ENCODE measurements around the gene BMAL1. TPM values are rescaled to one million over a fixed set of nuclear protein-coding genes. Genes with fewer than 3 reads are reported as not detected.

The BMAL1 gene
- total RNA-seq, 1 experiment from 2014 or later, result 3.3 TPM

DNA sequence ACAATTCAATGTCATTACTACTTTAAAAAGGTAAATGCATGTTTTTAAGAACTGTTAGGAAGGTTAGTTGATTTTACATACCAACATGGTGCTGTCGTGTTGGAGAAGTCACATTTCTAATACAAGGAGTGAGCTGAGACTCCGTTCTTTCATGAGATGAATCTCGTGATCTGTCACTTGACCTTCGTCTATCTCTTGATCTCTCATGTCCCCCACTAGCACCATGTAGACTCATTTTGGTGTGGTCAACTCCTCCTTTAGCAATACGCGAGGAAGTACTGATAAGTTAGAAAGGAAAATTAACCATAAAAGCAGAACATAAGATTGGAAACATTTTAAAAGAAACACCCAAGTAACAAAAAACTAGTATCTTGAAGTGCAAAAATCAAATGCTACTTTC lies 144.0 kb downstream of the BMAL1 start:
- Histone ChIP-seq H3K18ac (ENCODE audit: insufficient read length, low read depth, low read length) (no peak overlapping the region), H4K91ac (ENCODE audit: insufficient read length, low read depth, low read length) (no peak overlapping the region), H3K23ac (ENCODE audit: insufficient read length, low read depth, low read length) (no peak overlapping the region), H4K5ac (ENCODE audit: insufficient read length, low read depth, low read length) (no peak overlapping the region), H3K27me3 (ENCODE audit: insufficient read depth, low read length) (no peaks in the 10 kb centered on the region), H2BK20ac (ENCODE audit: low read depth, low read length, poor library complexity, severe bottlenecking) (no peak overlapping the region), H3K79me1 (ENCODE audit: insufficient read depth, low read depth, low read length, poor library complexity, severe bottlenecking) (no peaks in the 10 kb centered on the region), H3T11ph (ENCODE audit: low read length) (no peak overlapping the region), H3K27ac (ENCODE audit: insufficient read length, low read depth, low read length) (no peak overlapping the region), H2AK5ac (ENCODE audit: insufficient read length, low read length) (no peak overlapping the region), H2BK12ac (ENCODE audit: insufficient read length, low read depth, low read length) (no peak overlapping the region), H3K4me2 (ENCODE audit: insufficient read depth, insufficient read length, low read length) (no peak overlapping the region), H3K23me2 (ENCODE audit: insufficient read length, low read depth, low read length, poor library complexity, severe bottlenecking) (no peaks in the 10 kb centered on the region), H3K14ac (ENCODE audit: insufficient read depth, low read length) (no peak overlapping the region), H3K56ac (ENCODE audit: insufficient read length, low read depth, low read length) (no peak overlapping the region), H2AFZ (ENCODE audit: low read length) (no peak overlapping the region), H4K20me1 (ENCODE audit: control insufficient read depth, insufficient read depth, insufficient read length) (no peaks in the 10 kb centered on the region), H2BK120ac (ENCODE audit: low read depth, low read length, poor library complexity, severe bottlenecking) (no peak overlapping the region), H3K79me2 (ENCODE audit: insufficient read depth, low read length) (no peaks in the 10 kb centered on the region), H2BK5ac (ENCODE audit: insufficient read length, low read length) (no peak overlapping the region), H3K9me3 (ENCODE audit: control insufficient read depth, low read depth, low read length) (no peaks in the 10 kb centered on the region), H3K9ac (ENCODE audit: extremely low read depth, insufficient read length, low read length) (no peak overlapping the region), H4K8ac (replicated peaks; ENCODE audit: insufficient read length, low read depth, low read length) (no peak overlapping the region), H2BK15ac (ENCODE audit: low read depth, low read length) (no peak overlapping the region), H3K4me1 (ENCODE audit: insufficient read depth, low read length) (no peaks in the 10 kb centered on the region), H3K4ac (ENCODE audit: low read depth, low read length) (no peak overlapping the region)
- H3K4me1 Mint-ChIP-seq, result no peaks in the 10 kb centered on the region
- TF ChIP-seq CTCF (conservative IDR thresholded peaks at IDR 0.05), result no peak
- H3K9me3 Mint-ChIP-seq, result peaks cover 2 to 5% of the 10 kb centered on the region in 2 experiments; a peak in 4 of 5 replicates
- no CpG with 5 or more reads among the region's 6 CpGs for WGBS (ENCODE audit: extremely low coverage, insufficient read length, low lambda C conversion rate)
- no peak overlapping the region for H3K4me3 Mint-ChIP-seq
- H3K36me3 Mint-ChIP-seq (ENCODE audit: insufficient read depth in 1 of 3, low read depth in 3 of 3), result peaks cover 2 to 8% (median 5%) of the 10 kb centered on the region in 3 experiments; a peak in 6 of 7 replicates
- H3K27ac Mint-ChIP-seq, result no peak overlapping the region
- no peak for DNase-seq
- no peaks in the 10 kb centered on the region for H3K27me3 Mint-ChIP-seq (ENCODE audit: low read depth)
